ENCODE measurements around the gene ZNF346. TPM values are rescaled to one million over a fixed set of nuclear protein-coding genes. Genes with fewer than 3 reads are reported as not detected.

ZNF346 gene
- total and polyA plus RNA-seq, 10 of the 15 experiments (the other 5 are each of a cell fraction or from before 2014, with no cell fraction given) = 6.5 to 30.2 (median 24.0) TPM

DNA sequence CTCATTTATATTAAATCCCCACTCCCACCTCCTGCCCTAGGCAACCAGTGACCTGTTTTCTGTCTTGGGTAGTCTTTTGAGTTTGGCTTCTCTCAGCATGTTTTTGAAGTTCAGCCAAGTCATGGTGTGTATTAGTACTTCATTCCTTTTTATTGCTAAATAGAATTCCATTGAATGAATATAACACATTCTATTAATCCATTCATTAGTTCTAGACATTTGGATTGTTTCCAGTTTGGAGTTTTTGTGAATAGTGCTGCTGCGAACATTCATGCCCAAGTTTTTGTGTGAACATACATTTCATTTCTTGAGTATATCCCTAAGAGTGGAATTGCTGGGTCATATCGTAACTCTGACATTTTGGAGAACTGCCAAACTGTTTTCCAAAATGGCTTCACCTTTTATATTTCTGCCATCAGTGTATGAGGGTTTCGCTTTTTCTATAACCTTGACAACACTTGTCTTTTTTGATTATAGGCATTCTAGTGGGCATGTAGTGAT, 2.7 kb downstream of the ZNF346 start (continued):
- no peak for TF ChIP-seq FOS (IDR thresholded peaks at IDR 0.05; ENCODE audit: borderline replicate concordance, extremely low read depth, insufficient read length)
- no peak for TF ChIP-seq CREM (IDR thresholded peaks at IDR 0.05; ENCODE audit: low read depth)
- TF ChIP-seq, protein P1, sequence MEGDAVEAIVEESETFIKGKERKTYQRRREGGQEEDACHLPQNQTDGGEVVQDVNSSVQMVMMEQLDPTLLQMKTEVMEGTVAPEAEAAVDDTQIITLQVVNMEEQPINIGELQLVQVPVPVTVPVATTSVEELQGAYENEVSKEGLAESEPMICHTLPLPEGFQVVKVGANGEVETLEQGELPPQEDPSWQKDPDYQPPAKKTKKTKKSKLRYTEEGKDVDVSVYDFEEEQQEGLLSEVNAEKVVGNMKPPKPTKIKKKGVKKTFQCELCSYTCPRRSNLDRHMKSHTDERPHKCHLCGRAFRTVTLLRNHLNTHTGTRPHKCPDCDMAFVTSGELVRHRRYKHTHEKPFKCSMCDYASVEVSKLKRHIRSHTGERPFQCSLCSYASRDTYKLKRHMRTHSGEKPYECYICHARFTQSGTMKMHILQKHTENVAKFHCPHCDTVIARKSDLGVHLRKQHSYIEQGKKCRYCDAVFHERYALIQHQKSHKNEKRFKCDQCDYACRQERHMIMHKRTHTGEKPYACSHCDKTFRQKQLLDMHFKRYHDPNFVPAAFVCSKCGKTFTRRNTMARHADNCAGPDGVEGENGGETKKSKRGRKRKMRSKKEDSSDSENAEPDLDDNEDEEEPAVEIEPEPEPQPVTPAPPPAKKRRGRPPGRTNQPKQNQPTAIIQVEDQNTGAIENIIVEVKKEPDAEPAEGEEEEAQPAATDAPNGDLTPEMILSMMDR (IDR thresholded peaks at IDR 0.05 in 2 of 3, conservative IDR thresholded peaks at IDR 0.05 in 1 of 3; ENCODE audit: control insufficient read depth in 2 of 3, extremely low read depth in 1 of 3, insufficient read depth in 1 of 3, low read depth in 3 of 3, low read length in 3 of 3) = no peak

DNA sequence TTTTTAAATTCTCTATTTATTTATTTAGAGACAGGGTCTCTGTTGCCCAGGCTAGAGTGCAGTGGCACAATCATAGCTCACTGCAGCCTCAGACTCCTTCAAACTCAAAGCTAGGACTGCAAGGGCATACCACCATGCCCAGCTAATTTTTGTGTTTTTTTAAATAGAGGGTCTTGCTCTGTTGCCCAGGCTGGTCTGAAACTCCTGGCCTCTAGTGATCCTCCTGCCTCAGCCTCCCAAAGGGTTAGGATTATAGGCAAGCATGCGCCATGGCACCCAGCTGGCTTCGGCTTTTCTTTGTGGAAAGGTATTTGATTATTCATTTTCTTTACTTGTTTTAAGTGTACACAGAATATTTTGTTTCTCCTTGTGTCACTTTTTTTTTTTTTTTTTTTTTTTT, 5.2 kb downstream of the ZNF346 start:
- ChIA-PET POLR2A (interaction anchor here (0.6 to 1.2 kb wide), 6 partner anchors 12 to 367 kb away, joined by 4 to 5 read pairs (median 4); no protein-coding TSS in a partner anchor), RAD21 (ENCODE audit: unreplicated experiment) (interaction anchor here (0.7 to 1.5 kb wide), 3 partner anchors 24 to 83 kb away, joined by 3 to 6 read pairs (median 4); no protein-coding TSS in a partner anchor), SMC1A (ENCODE audit: uncharacterized antibody, unreplicated experiment) (interaction anchor here (1.5 to 1.7 kb wide), 2 partner anchors 10 to 42 kb away, joined by 4 to 5 read pairs; no protein-coding TSS in a partner anchor), CTCF (interaction anchor here (0.6 to 2.0 kb wide), 3 partner anchors 10 to 178 kb away, joined by 3 to 4 read pairs (median 3); no protein-coding TSS in a partner anchor)
- Histone ChIP-seq H3K4me3 (no peak overlapping the region), H4K20me1 (ENCODE audit: control insufficient read depth, insufficient read depth) (no peaks in the 10 kb centered on the region), H3K27me3 (replicated peaks in 1 of 2; ENCODE audit: control insufficient read depth in 2 of 2, insufficient read depth in 2 of 2, low read length in 1 of 2) (no peaks in the 10 kb centered on the region), H3K9me3 (replicated peaks; ENCODE audit: control insufficient read depth, insufficient read depth, low read length) (no peaks in the 10 kb centered on the region; the same call in 2 of the 3 replicates), H3K27ac (ENCODE audit: control insufficient read depth, insufficient read depth) (no peak overlapping the region), H3K4me1 (ENCODE audit: control insufficient read depth, insufficient read depth, low read length) (peaks cover 6% of the 10 kb centered on the region), H3K79me2 (ENCODE audit: control insufficient read depth, insufficient read depth, low read length) (peaks cover 28% of the 10 kb centered on the region), H3K4me2 (ENCODE audit: control insufficient read depth, insufficient read depth) (no peak overlapping the region), H2AFZ (ENCODE audit: control insufficient read depth, low read depth, low read length) (no peak overlapping the region), H3K9ac (ENCODE audit: control insufficient read depth, insufficient read depth, low read length) (no peak overlapping the region), H3K36me3 (ENCODE audit: control insufficient read depth in 2 of 2, insufficient read depth in 2 of 2, low read length in 1 of 2) (peaks cover 0 to 7% of the 10 kb centered on the region in 2 experiments)
- ATAC-seq = no peak
- no peak for TF ChIP-seq NR2F1 (conservative IDR thresholded peaks at IDR 0.05)
- TF ChIP-seq ZNF384 (IDR thresholded peaks at IDR 0.05; ENCODE audit: borderline replicate concordance, low read depth, low read length) = no peak
- TF ChIP-seq RAD21 (IDR thresholded peaks at IDR 0.05; ENCODE audit: insufficient read depth, low read depth, low read length) = no peak
- no peak for TF ChIP-seq SMARCA5 (IDR thresholded peaks at IDR 0.05)
- TF ChIP-seq SUPT20H (IDR thresholded peaks at IDR 0.05; ENCODE audit: borderline replicate concordance, control insufficient read depth, low read depth, low read length) = no peak
- TF ChIP-seq NBN (IDR thresholded peaks at IDR 0.05) = no peak
- no peak for TF ChIP-seq IKZF1 (conservative IDR thresholded peaks at IDR 0.05)
- no peak for TF ChIP-seq SIX5 (IDR thresholded peaks at IDR 0.05; ENCODE audit: low read depth, low read length, severe bottlenecking)
- TF ChIP-seq CHD2 (IDR thresholded peaks at IDR 0.05; ENCODE audit: borderline replicate concordance, low read depth, low read length) = no peak
- TF ChIP-seq BRCA1 (IDR thresholded peaks at IDR 0.05; ENCODE audit: low read depth, low read length) = no peak
- TF ChIP-seq, protein P2, sequence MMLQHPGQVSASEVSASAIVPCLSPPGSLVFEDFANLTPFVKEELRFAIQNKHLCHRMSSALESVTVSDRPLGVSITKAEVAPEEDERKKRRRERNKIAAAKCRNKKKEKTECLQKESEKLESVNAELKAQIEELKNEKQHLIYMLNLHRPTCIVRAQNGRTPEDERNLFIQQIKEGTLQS (IDR thresholded peaks at IDR 0.05; ENCODE audit: borderline replicate concordance, extremely low read depth, low read depth, low read length) = no peak
- no peak for TF ChIP-seq WRNIP1 (IDR thresholded peaks at IDR 0.05; ENCODE audit: borderline replicate concordance, low read depth, low read length)
- no peak for TF ChIP-seq CEBPB (IDR thresholded peaks at IDR 0.05; ENCODE audit: borderline replicate concordance in 1 of 2, low read depth in 2 of 2, low read length in 2 of 2)
- DNase-seq (ENCODE audit: low read depth, low spot score) = no peak
- no TSS peak for BruUV-seq (replicated peaks)
- in situ Hi-C loops (cut with MboI) = no loop called here
- WGBS (ENCODE audit: insufficient coverage, insufficient replicate concordance, low lambda C conversion rate, missing lambda C conversion rate) = 100% methylated on average over 2 of the region's 2 CpGs
- intact Hi-C loops (cut with micrococcal nuclease; ENCODE audit: unreplicated experiment) = no loop called here
- FAIRE-seq = no peak
